Stimulated activated CD4-positive, alpha-beta T cell treated with anti-CD3 and anti-CD28 coated beads, Interleukin-15, amount 100 ng/mL, for 24 hours (primary cell): ENCODE data around the gene SLC66A3.

ENCODE experiments used
- DNase-seq: peaks from one replicate; pipeline ENCODE4 v3.0.0-alpha.2; 2020

SLC66A3 gene

GRCh38 chr2:11140492-11140891 is 14.8 kb upstream of the SLC66A3 start:
- DNase-seq = no peak

GRCh38 chr2:11141319-11141718 is 13.9 kb upstream of the SLC66A3 start:
- DNase-seq = no peak

GRCh38 chr2:11142330-11142729 is 12.9 kb upstream of the SLC66A3 start:
- DNase-seq = no peak

- no peak for DNase-seq
Observed at GRCh38 chr2:11142987-11143386, 12.3 kb upstream of the SLC66A3 start.

- DNase-seq = no peak
Observed at GRCh38 chr2:11144077-11144737, 11.1 kb upstream of the SLC66A3 start.

GRCh38 chr2:11144738-11145079 is 10.6 kb upstream of the SLC66A3 start:
- no peak for DNase-seq

- no peak for DNase-seq
Observed at GRCh38 chr2:11145350-11145749, 9.9 kb upstream of the SLC66A3 start.

GRCh38 chr2:11146076-11146475 is 9.2 kb upstream of the SLC66A3 start:
- no peak for DNase-seq

- DNase-seq = no peak
Observed at GRCh38 chr2:11147263-11147662, 8.0 kb upstream of the SLC66A3 start.

GRCh38 chr2:11152591-11152990 is 2.7 kb upstream of the SLC66A3 start:
- no peak for DNase-seq

GRCh38 chr2:11154016-11154922 is 998 bp upstream of the SLC66A3 start:
- no peak for DNase-seq

GRCh38 chr2:11154923-11155380 is 315 bp upstream of the SLC66A3 start:
- peak; percentile 99 for DNase-seq

GRCh38 chr2:11156396-11157075 is 1.3 kb downstream of the SLC66A3 start:
- no peak for DNase-seq

- DNase-seq = no peak
Observed at GRCh38 chr2:11157296-11157695, 2.0 kb downstream of the SLC66A3 start.

- DNase-seq = no peak
Observed at GRCh38 chr2:11157731-11158130, 2.5 kb downstream of the SLC66A3 start.

- DNase-seq = no peak
Observed at GRCh38 chr2:11158916-11159573, 3.8 kb downstream of the SLC66A3 start.

GRCh38 chr2:11159574-11160170 is 4.4 kb downstream of the SLC66A3 start:
- DNase-seq = no peak

GRCh38 chr2:11160256-11160655 is 5.0 kb downstream of the SLC66A3 start:
- no peak for DNase-seq

GRCh38 chr2:11160731-11161455 is 5.6 kb downstream of the SLC66A3 start:
- no peak for DNase-seq

GRCh38 chr2:11161747-11162146 is 6.5 kb downstream of the SLC66A3 start:
- no peak for DNase-seq

GRCh38 chr2:11163439-11164317 is 8.4 kb downstream of the SLC66A3 start:
- DNase-seq = no peak
